Jurkat, Clone E6-1 (cell line): ENCODE results near the gene CADM1.

Experiments
- DNase-seq: peaks from one replicate; pipeline ENCODE4 v3.0.0-alpha.2; 2011; ENCODE audit warnings: low read depth, low spot score
- H3K4me3 ChIP-seq: 2 replicates; pipeline ENCODE4 v1.5.1; 2011; ENCODE audit warnings: mild to moderate bottlenecking, low read length, control low read depth, moderate library complexity

The CADM1 gene

DNA sequence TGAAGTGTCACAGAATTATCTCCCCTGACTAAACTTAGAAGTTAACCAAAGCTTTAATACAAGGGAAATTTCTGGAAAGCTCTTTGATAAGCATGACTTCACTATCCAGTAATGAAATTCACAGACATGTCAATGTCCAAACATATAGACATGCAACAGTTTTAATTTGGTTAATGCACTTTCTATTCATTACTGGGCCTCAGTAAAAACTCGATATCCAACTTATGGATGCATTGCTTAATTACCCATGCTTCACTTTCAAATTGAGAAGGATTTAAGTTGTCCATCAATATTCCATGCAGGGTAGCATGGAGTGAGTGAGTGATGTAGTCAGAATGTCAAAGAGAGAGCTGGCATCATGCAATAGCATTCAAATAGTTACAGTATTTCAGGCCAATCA is 197.5 kb downstream of the CADM1 start:
- no peak for DNase-seq
- H3K4me3 ChIP-seq, result no peak overlapping the region

GRCh38 chr11:115304774-115305472 is 199.3 kb downstream of the CADM1 start:
- no peak overlapping the region for H3K4me3 ChIP-seq
- DNase-seq, result no peak

GRCh38 chr11:115303929-115304531 is 200.2 kb downstream of the CADM1 start:
- no peak for DNase-seq
- no peak overlapping the region for H3K4me3 ChIP-seq

GRCh38 chr11:115302946-115303703 is 201.1 kb downstream of the CADM1 start:
- H3K4me3 ChIP-seq, result no peak overlapping the region
- no peak for DNase-seq

GRCh38 chr11:115300660-115301428 is 203.4 kb downstream of the CADM1 start:
- H3K4me3 ChIP-seq, result no peak overlapping the region
- no peak for DNase-seq

DNA sequence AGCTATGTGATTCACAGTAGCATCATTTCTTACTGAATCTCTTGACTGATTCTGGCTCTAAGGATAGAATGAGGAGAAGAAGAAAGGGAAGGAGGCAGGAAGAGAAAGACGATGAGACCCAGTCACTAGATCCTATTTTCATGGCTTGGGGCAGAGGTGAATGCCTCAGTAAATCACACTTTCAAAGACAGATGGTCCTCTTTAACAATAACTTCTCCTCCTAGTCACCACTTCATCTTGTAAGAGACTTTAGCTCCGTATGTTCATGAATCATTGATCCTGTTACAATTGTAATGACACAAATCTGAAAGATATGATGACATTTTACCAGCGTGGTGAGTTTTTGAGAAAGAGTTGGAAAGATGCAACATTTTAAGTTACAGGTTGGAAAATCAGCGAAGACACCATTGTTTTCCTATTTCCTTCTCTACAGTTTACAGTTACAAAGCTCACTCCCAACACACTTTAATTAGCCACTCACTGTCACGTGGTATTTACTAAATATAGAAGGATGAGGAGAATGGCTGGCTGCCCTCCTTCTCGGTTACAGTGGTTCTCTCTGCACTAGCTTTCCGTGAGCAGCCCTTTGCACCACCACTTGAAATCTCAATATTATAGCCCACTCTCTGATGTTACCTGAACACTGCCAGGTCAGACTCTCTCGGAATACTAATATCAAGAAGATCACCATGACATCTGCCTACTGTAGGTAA is 205.8 kb downstream of the CADM1 start:
- H3K4me3 ChIP-seq, result no peak overlapping the region
- no peak for DNase-seq

DNA sequence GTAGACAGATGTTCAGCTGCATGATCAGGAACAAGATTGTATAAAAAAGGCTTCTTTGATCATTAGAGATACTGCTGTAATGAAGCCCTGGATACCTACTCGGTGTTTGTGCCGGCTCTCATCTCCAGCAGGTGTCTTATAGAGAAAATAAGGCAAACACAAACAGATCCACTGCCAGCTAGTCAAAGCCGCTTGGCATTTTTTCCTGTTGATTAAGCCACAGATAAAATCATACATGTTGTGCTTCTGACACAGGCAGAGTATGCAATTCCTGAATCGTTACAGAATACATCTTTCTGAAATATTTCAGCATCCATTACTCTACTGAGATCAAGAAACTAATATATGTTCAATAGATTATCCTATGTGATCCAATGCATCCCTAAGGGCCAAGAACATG is 206.9 kb downstream of the CADM1 start:
- DNase-seq, result no peak
- H3K4me3 ChIP-seq, result no peak overlapping the region

- DNase-seq, result no peak
Observed at GRCh38 chr11:115291325-115291724, 212.9 kb downstream of the CADM1 start.

GRCh38 chr11:115290893-115291292 is 213.3 kb downstream of the CADM1 start:
- DNase-seq, result no peak
- H3K4me3 ChIP-seq, result no peak overlapping the region

More at GRCh38 chr11:115291325-115291724, 212.9 kb downstream of the CADM1 start:
- no peak overlapping the region for H3K4me3 ChIP-seq

DNA sequence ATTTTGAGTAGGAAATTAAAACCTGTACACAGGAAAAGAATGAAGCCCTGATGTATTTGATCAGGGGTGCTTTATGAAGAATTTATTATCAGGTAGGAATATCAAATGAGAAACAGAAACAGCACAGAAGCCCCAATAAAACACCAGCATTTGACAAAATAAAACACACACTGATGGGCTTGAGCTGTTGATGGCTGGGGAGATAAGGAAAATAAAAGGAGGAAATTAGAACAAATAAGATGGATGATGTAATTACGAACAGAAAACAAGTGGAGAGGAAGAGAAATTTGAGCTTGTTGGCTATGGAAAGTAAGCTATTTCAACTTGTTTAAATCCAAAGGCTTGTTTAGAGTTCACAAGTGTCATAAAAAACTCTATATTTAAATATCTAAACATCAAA is 213.7 kb downstream of the CADM1 start:
- DNase-seq, result no peak

DNA sequence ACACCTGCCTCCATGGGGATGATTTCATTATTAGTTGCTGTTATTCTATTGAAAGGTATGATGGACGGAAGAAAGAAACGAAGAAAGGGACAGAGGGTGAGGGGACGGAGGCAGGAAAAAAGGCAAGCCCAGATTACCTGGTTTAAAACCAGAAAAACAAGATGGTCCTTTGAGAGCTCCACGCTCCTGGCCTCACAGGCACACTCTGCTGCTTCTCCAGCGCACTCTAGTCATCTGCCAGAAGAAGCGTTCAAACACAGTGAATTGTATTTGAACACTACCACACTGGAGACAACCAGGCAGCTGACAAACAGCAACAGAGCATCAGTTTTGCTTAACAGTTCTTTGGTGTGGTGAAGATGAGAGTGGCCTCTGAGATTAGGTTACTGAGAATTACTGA is 216.9 kb downstream of the CADM1 start:
- DNase-seq, result no peak

More for the DNA sequence above, 213.7 kb downstream of the CADM1 start:
- H3K4me3 ChIP-seq, result no peak overlapping the region

DNA sequence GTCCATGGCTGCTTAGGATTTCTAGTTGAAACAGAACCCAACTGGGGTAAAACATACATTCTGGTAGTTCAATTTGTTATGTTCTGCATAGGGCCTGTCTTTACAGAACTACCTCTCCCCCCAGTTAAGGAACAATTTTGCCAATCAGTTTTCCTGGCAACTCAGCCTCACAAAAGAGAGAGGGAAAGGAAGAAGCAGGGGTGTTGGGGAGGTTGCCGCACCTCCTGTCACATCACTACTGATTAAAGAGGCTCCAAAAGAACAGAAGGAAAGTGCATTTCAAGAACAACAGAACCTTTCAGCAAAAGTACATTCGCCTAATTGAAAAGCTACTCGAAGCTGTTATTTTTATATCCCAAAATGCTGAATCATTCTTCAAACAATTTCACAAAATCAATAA is 217.6 kb downstream of the CADM1 start:
- DNase-seq, result no peak
- H3K4me3 ChIP-seq, result no peak overlapping the region

More for the DNA sequence above, 216.9 kb downstream of the CADM1 start:
- H3K4me3 ChIP-seq, result no peak overlapping the region

- DNase-seq, result no peak
- H3K4me3 ChIP-seq, result no peak overlapping the region
Observed at GRCh38 chr11:115284773-115285172, 219.4 kb downstream of the CADM1 start.

DNA sequence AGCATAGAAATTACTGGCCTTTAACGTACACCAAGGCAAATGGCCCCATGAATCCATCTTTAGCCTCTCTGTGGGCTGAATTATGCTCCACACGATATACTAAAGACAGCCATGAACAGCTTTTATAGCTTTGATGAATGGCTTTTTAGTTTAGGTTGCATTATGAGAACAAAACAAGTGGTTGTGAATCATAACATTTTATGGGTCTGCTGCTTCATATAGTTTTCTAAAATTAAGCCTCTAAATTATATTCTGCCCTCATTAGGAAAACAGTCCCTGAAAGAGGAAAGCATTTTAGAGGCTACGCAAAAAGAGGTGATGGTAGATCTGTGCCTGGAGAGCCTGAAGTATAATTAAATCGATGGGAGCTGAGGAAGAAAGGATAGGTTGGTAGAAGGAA is 221.3 kb downstream of the CADM1 start:
- no peak overlapping the region for H3K4me3 ChIP-seq

GRCh38 chr11:115280775-115281174 is 223.4 kb downstream of the CADM1 start:
- no peak overlapping the region for H3K4me3 ChIP-seq
- no peak for DNase-seq

More for the DNA sequence above, 221.3 kb downstream of the CADM1 start:
- DNase-seq, result no peak

DNA sequence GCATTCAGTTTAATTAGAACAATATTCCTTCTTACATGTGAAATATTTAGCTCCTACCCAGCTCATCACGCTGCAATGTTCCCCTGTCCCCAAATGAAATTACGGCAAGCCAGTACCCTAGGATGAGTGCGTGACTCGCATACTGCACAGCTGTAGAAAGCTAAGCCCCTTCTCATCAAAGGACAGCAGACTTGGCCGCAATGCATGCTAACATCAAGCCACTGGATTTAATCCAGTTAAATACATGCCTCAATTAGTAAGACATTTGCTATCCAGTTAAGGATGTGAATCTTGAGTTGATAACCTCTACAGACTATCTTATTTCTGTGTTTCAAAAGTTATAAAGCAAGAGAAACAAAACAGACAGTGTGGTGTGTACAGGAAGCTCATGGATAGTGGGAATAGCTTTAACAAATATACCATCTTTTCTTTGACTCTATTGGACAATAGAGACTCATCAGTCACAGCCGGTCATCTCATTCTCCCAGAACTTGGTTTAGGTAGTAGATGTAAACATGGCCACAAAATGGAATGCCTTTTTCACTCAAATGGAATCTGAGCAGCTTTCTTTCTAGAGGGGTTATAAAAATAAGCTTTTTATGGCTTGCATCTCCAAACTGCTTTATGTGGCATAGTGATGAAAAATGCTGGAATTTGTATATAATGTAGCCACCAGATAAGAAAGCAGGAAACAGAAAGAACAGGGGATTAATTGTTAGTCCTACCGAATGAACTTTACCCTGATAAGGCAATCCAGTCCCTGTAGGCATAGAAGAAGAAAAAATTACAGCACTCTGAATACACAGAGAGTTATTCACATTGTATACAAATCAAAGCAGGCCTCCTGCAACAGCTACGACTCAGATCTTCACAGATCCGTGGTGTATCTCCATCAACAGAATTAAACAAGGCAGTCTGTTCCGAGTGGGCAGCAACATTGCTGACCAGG is 224.1 kb downstream of the CADM1 start:
- no peak for DNase-seq

DNA sequence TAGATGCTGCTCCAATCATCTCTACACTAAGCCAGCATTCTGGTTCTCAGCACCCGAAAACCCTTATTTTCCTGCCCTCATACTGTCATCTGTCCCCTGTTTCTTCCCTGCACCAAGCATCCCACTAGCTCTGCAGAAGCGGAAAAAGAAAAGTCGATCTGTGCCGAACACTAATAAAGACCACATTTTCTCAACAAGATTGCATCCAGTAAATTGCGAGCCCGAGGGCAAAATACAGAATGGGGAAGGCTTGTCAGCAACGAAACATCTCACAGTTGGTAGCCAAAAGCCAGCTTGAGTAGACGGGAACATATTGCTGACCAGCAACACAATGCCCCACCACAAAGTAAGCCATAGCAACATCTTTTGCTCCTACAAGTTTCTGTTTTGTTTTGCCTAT is 227.4 kb downstream of the CADM1 start:
- DNase-seq, result no peak
- H3K4me3 ChIP-seq, result no peak overlapping the region

More for the DNA sequence above, 224.1 kb downstream of the CADM1 start:
- no peak overlapping the region for H3K4me3 ChIP-seq

- no peak for DNase-seq
- H3K4me3 ChIP-seq, result no peak overlapping the region
Observed at GRCh38 chr11:115276191-115276590, 228.0 kb downstream of the CADM1 start.
